GM18870 (cell line): ENCODE results near the gene NTM.
"Not testable (repeated sequence)": the region's sequence is repeated elsewhere in the genome, so short reads cannot be mapped to it uniquely, and the experiment has no call there.

Source experiments
- ATAC-seq: cut with Tn5 transposase; IDR thresholded peaks from one replicate; pipeline ENCODE4 v1.9.1; 2021; ENCODE audit warnings: moderate library complexity; ENCODE audit not compliant: unreplicated experiment

Gene NTM

DNA sequence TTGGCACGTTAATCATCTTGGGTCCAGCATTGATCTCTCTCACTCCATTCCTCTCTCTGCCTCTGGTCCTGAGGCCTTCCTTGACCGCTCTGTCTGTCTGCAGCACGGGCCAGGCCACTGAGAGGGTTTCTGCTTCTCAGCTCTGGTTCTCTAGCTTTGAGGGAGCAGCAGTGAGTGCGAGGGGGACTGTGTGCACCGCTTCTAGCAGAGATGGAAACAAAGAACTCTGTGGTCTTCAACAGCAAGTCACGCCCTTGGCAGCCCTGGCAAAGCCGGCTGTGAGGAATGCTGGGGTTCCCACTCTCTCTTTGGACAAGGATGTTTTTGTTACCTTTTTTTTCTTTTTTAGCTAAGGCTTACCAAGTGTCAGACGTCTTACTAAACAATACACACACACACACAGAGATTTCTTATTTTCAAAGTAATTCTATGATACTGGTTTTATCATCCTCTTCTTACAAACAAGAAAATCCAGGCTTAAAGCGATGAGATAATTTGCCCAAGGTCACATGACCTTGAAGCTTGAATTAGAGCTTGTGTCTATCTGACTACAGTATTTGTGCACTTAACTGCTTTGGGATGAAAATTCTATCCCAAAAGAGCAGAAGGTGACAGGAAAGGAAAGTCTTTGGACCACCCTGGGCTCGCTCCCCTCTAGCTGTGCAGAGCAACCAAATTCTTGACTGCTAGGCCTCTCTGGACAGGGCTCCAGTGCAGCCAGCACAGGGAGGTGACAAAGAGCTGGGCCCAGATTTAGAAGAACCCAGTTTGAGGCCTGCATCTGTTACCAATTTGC, 293.2 kb downstream of the NTM start:
- no peak for ATAC-seq

DNA sequence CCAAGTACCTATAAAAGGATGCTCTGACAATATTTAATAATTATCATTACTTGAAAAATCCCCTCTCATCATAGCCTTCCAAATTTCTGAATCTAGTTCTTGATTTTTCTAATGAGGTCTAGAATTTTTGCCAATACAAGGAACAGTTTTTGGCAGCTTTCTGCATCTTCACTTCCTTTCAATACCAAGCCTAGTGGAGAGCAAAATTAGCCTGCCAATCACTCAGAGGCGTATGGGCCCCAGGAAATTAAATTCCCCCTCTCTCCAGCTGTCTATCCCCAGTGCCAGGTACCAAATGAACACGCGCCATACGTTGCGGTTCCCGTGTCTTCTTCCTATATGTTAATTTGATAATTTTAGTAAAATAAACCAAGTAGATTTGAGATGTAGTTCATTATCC, 293.9 kb downstream of the NTM start:
- no peak for ATAC-seq

DNA sequence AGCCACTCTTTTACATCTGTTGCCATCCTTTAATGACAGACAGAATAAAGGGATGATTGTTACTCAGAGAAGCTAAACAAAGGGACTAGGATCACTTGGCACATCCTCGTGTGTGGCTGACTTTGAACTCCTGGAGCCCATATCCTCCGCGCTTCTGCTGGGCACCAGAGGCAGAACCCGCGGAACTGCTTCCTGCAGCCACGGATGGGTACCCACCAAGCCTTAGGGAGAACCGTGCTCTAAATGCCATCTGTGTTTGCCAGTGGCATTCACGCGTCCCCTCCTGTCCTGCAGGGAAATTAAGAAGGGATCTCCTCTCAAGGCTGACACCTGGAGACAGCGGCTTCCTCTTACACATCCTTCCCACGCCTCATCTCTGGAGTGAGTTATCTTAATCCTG, 294.4 kb downstream of the NTM start:
- ATAC-seq, result no peak

DNA sequence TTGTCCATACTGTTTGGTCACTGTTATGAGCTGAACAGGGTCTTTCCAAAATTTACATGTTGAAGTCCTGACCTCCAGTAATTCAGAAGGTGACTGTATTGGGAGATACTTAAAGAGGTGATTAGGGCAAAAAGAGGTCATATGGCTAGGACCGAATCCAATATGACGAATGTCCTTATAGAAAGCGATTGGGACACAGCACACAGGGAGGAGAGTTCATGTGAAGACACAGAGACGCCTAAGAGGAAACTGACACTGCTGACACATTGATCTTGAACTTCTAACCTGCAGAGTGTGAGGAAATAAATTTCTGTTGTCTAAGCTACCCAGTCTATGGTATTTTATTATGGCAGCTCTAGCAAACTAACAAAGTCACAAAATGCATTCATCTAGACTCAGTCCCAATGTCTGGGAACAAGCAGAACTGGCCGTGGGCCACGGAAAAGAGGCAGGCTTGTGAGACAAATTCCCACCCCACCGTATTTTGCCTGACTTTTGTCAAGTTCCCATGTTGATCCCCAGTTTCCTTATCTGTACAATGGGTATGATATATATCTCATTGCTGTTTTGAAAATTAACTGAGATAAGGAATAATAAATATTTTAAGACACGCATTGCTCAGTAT, 295.0 kb downstream of the NTM start:
- no peak for ATAC-seq

DNA sequence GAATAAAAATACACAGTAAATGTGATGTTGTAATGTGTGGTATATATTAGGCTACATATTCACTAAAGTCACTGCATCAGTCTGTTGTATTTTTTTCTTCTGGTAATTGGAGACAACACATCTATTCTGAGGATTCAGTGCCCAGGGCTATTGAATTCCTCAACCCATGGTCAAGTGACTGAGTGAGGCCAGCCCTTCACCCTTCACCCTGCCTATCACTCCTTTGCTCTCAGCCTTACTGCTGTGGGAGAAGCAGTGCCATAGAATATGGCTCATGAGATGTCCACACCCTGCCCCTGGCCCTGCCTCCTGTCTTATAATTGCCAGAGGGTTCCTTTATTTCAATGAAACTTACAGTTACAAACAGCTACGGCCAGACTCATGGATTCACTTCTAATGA, 295.6 kb downstream of the NTM start:
- no peak for ATAC-seq

DNA sequence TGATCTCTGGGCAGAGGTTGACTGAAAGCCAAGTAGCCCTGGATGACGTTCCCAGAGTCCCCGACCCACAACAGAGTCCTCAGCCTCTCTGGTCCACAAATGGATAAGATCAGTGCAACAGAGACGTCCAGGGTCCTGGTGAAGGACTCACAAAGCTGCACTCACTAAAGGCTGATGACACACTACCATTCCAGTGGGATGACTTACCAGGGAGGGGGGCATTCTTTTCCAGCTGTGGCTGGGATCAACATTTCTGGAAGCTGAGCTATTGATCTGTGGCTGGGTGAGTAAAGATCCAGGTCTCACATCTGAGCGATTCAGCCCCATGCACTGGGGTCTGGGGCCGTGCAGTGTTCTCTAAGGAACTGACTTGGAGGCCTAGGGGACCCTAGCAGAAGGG, 296.2 kb downstream of the NTM start:
- ATAC-seq, result no peak

GRCh38 chr11:131667566-131667965, 297.2 kb downstream of the NTM start:
- ATAC-seq, result no peak

GRCh38 chr11:131668500-131669400, 298.3 kb downstream of the NTM start:
- peak; percentile 63 for ATAC-seq

GRCh38 chr11:131669401-131669780, 299.0 kb downstream of the NTM start:
- no peak for ATAC-seq

- no peak for ATAC-seq
These were observed 300.5 kb downstream of the NTM start for GRCh38 chr11:131670876-131671275.

DNA sequence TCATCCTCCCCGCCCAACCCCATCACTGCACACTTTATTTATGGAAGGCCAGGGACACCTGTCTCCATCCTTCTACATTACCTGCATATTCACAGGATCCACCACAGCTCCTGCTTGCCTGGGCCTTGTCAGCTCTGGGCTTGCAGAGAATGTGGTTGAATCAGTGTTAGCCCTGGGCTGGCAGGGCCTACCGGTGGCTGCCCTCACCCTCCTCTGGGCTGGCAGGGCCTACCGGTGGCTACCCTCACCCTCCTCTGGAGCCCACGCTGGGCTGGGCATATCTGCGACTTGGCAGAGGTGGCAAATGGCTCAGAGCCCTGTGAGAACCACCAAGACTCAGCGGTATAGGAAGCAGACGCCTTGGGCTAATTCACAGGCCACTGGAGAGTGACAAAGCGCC, 300.9 kb downstream of the NTM start:
- ATAC-seq, result no peak

DNA sequence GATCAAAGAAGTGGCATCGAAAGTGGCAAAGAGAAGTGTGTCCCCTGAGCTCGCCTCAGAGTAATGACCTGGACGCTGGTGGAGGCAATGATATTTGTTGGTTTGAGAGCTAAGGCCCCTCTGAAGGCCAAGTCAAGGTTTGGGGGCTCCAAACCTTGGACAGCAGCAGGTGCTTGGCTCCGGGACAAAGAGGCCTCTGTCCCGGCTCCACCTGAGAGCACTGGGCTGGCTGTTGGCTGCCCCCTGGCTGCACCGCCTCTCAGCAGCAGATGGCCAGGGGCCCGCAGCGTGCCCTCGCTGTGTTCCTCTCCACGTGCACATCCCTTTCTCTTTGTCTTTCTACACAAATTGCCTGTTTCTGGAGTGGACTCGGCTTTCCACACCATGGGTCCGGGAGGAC, 301.3 kb downstream of the NTM start:
- no peak for ATAC-seq

GRCh38 chr11:131672191-131672590, 301.8 kb downstream of the NTM start:
- ATAC-seq, result no peak

DNA sequence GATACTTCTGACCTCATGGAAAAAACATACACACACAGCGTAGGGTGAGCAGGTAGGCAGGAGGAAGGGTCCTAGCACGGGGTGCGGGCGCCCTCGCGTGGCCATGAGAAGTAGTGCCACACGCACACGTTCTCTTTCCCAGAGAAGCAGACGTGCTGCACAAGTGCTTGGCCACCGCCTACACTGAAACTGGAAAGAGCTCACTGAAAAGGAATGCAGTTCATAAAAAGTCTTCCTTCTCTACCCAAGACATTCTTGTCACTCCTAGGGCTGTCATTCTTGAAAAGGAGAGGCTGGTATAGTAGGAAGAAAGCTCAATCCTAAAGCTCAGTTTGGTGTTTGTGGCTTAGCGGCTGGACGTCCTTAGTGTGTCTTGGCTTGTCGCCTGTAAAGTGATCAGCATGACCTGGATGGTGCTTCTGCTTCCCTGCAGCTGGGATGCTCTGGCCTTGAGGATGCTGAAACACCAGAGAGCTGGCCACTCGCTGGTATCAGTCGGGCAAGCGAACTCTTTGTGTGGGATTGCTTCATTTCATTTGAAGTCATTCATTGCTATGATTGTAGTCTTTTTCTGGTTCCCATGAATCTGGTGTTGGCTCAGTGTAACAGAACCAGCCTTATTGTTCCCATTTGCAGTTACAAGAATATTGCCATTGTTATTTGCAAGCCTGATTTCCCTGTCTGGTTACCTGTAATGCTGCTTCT, 303.8 kb downstream of the NTM start:
- ATAC-seq, result peak; percentile 75

GRCh38 chr11:131675121-131675888, 304.9 kb downstream of the NTM start:
- no peak for ATAC-seq

DNA sequence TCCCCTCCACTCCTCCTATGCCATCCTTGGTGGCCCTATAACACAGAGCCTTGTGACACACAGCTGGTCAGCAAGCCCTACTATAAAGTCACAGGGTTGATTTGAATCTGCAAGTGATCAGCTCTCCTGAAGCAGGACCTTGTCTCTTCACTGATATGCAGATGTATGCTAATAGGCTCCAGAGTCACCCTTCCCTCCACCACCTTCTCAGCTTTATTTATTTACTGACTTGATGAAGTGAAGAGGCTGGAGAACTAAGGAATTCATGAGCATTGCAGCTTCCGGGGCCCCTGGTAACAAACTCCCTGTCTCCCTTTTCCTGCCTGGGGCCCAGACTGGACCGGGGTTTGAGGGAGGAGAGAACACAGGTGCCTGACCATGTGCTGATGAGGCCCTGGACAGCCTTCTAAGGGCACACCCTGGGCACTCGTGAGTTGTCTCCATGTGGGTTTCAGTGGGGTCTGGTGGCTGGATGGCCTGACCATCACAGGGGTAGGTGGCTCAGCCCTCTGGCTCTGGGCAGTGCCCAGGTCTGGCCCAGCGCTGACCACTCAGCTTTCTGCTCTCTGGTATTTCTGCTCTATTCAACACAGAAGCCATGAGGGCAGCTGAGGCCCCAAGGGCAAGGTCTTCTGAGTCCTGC, 307.5 kb downstream of the NTM start:
- no peak for ATAC-seq

DNA sequence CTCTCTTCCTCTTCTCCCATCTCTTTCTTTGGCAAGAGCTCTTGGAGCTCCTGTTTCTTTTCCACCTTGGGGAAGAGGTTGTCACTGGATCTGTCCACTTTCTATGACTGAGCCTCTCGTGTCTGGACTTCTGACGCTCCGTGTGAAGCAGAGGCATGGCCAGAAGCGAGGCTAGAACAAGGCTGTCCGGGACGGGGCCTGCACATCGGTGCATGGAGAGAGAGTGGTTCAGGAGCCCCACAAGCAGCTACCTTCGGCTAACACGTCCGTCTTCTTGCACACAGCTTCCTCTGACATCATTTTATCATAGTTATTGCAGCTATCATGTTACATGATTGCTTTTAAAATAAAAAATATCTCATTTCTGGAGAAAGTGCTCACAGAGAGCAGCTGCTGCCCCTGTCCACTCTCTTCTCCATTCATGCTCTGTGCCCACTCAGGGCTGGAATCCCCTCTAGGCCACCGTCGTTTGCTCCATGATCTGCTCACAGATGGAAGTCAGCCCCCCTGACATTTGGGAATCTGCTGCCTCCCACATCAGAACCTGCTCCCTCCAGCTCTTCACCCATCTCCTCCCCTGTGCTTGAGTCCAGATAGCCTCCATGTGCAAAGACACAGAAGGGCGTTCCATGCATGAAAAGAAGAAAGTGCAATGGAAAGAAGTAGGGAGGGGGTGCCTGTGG, 308.4 kb downstream of the NTM start:
- ATAC-seq, result no peak

DNA sequence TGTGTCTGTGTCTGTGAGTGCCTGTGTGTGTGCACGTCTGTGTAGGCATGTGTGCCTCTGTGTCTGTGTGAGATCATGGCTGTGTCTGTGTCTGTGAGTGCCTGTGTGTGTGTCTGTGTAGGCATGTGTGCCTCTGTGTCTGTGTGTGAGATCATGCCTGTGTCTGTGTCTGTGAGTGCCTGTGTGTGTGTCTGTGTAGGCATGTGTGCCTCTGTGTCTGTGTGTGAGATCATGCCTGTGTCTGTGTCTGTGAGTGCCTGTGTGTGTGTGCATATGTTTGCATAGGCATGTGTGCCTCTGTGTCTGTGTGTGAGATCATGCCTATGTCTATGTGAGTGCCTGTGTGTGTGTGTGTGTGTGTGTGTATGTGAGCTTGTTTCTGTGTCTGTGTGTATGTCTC, 310.0 kb downstream of the NTM start:
- not testable (repeated sequence) for ATAC-seq

DNA sequence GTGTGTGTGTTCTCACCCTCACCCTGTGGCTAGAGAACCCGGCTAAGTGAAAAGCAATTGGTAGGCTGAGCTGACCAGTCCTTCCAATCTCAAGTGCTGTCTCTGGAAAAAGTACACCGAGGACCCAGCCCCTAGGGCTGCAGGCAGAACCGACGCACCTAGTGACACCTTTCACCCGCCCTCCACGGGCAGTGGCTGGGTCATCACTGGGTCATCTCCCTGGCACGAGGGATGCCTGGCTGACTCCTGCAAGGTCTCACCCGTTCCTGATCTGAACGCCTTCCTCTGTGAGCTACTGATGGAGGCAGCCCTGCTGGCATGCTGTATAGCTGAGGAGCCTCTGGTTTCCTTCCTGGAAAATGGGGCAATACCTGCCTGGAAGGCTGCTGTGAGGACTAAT, 311.5 kb downstream of the NTM start:
- no peak for ATAC-seq
